ENCODE data around the gene PKD1.
A peak's percentile ranks its signal among the peaks of the same experiment; 100 is the strongest.

PKD1 gene

DNA sequence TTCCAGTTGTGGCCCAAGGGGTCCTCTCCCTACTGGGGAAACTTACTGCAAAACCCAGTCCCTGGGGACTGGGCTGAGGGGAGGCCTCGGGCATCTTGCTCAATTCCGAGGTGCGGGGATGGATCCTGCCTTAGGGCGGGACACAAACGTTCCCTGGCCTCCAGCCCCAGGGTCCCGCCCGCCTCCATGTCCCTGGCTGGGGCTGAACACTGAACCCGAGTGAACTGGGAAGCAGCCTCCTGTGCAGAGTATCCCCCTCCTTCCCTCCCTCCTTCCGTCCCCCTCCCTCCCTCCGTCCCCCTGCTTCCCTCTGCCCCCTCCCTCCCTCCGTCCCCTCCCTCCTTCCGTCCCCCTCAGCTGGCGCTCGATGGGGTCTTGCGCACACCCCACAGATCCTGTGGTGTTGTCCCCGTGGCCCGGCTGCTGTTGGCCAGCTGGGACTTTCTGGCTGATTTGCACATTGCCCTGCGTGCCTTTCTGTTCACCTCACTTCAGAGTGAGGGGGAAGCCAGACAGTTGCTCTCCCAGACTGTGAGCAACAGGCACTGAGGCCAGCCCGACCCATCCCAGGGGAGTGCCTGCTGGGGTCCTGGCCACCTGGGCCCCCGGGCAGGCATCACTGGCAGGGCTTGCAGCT, 25.3 kb upstream of the PKD1 start:
- TF ChIP-seq ZFX (IDR thresholded peaks at IDR 0.05) = no peak
- TF ChIP-seq, protein P1, sequence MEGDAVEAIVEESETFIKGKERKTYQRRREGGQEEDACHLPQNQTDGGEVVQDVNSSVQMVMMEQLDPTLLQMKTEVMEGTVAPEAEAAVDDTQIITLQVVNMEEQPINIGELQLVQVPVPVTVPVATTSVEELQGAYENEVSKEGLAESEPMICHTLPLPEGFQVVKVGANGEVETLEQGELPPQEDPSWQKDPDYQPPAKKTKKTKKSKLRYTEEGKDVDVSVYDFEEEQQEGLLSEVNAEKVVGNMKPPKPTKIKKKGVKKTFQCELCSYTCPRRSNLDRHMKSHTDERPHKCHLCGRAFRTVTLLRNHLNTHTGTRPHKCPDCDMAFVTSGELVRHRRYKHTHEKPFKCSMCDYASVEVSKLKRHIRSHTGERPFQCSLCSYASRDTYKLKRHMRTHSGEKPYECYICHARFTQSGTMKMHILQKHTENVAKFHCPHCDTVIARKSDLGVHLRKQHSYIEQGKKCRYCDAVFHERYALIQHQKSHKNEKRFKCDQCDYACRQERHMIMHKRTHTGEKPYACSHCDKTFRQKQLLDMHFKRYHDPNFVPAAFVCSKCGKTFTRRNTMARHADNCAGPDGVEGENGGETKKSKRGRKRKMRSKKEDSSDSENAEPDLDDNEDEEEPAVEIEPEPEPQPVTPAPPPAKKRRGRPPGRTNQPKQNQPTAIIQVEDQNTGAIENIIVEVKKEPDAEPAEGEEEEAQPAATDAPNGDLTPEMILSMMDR (conservative IDR thresholded peaks at IDR 0.05) = no peak
- no peak overlapping the region for H3K27ac ChIP-seq

DNA sequence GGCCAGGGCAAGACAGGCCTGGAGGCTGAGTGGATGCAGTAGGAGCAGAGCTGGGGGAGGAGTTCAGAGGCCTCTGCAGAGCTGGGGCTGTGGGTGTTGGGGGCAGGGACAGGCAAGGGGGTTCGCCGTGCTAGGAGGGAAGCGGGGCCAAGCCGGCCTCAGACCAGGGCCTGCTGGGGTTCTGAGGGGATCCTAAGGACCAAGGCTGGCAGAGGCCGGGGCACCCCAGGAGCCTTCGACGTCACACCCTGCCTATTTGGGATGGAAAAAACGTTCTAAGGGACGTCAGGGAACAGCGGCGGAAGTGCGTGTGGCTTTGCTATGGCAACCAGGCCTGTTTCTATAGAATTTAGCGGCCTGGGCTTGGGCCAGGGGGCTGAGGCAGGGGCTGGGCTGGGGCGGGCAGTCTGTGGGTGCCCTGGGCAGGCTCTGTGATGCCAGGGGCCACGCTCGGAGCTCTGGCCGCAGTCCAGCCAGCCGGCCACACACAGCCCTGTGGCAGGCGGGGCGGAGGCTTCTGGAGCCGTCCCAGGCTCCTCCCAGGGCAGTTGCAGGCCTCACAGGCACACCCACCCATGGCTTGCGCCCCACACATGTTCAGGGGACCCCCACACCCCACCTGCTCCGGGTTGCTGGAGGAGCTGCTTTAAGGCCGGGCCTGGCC, 23.6 kb upstream of the PKD1 start:
- no peak for TF ChIP-seq ZFX (IDR thresholded peaks at IDR 0.05)
- TF ChIP-seq, protein P1 (conservative IDR thresholded peaks at IDR 0.05) = no peak
- no peak overlapping the region for H3K27ac ChIP-seq

DNA sequence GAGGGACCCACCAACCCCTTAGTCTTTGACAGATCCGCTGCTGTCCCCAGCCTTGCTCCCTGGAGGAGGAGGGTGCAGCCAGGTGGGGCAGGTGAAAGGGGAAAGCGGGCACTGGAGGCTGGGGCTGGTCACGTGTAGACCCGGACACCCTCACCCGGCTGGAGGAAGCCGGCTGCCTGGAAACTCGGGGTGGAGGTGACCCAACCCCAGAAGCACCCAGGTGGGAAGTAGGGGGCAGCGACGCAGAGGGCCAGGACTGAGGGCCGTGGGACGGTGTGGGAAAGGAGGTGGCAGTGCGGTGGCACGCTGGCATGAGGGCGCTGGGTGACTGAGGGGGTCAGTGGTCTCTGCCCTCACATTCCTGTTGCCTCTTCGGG, 22.6 kb upstream of the PKD1 start:
- H3K27ac ChIP-seq = no peak overlapping the region
- TF ChIP-seq, protein P1 (conservative IDR thresholded peaks at IDR 0.05) = no peak
- no peak for TF ChIP-seq ZFX (IDR thresholded peaks at IDR 0.05)

DNA sequence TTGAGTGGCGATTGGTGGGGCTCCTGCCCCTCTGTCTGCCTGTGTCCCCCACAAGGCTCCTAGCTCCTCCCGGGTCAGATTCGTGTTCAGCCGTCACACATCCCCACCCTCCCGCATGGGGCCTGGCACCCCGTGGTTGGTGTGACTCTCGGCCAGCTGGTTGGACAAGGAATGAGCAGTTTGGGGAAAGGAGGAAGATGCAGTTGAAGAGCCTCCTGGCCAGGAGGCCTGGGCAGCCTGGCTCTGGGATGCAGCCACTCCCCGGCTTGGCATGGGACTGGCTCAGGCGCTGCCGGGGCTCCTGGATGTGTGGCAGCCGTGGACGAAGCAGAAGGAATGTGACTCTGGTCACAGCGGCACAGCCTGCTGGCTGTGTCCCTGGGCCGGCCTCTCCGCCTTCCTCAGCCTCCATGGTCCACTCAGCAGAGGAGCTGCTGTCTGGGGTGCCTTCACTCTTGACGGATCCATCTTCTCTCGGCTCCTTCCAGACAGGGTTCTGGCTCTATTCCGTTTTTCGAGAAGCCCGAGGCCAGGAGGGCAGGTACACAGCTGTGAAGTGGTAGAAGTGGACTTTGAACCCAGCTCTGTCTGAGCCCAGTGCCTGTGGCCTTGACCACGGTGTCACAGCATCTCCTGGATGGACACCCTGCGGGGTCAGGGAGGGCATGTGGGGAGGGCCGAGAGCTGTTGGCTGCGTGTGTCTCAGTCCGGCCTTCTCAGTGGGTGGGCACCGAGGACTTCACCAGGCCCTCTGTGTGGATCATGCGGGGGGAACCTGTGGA, 22.0 kb upstream of the PKD1 start:
- TF ChIP-seq, protein P1 (conservative IDR thresholded peaks at IDR 0.05) = no peak
- TF ChIP-seq ZFX (IDR thresholded peaks at IDR 0.05) = no peak

DNA sequence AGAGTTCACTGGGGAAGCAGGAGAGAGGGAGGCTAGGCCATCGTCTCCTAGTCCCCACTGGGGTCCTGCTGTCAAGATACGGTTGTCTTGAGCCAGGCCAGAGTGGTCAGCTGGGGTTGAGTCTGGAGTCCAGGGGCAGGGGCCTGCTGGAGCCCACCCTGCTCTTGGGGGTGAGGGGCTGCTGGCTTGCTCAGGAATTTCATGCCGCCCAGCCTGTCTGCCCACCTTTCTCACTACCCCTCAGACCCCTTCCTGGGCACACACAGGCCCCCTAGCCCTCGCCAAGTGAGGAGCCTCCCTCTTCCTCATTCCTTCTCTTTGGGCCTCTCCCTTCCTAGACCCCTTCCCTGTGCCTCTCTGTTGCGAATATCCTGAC, 21.1 kb upstream of the PKD1 start:
- TF ChIP-seq, protein P1 (conservative IDR thresholded peaks at IDR 0.05) = no peak
- TF ChIP-seq ZFX (IDR thresholded peaks at IDR 0.05) = no peak
- H3K27ac ChIP-seq = peak overlapping the region; percentile 99

More for the DNA sequence above, 22.0 kb upstream of the PKD1 start:
- peak overlapping the region; percentile 99 for H3K27ac ChIP-seq

DNA sequence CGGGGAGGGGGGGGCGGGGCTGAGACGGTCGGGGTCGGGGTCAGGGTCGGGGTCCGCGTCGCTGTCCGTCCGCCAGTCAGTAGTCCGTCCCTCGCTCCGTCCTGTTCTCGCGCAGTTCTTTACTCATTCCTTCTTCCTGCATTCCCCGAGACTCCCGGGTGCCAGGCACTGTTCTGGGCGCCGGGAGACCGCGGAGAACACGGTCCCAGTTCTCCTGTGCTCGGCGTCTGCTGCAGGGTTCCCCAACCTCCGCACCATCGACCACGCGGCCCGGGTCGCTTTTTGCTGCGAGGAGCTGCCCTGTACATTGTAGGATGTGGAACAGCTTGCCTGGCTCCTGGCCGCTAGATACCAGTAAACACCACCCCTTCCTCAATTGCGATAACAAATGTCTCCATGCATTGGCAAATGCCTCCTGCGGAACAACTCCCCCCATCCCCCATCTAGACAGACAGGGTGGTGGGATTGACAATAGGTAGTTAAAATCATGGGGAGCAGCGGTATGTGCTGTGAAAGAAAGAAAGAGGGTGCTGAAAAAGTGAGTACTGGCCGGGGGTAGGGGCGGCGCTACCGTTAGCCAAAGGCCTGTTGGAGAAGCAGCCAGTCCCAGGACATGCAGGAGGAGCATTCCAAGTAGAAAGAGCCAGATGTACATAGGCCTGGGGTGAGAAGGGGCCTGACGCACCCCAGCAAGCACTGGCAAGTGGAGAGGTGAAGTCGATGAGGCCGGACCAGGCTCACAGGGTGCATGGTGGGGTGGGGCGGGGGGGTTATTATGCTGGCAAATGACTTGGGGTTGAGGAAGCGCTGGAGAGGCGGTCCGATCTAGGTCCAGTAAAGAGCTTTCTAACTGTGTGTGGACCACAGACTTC, 20.5 kb upstream of the PKD1 start:
- TF ChIP-seq ZFX (IDR thresholded peaks at IDR 0.05) = no peak
- TF ChIP-seq, protein P1 (conservative IDR thresholded peaks at IDR 0.05) = no peak
- H3K27ac ChIP-seq = peak overlapping the region; percentile 99

All from C4-2B (cell line).